NCI-H774 (cell line): ENCODE data around the gene SLC25A52.
"Not testable (repeated sequence)": the region's sequence is repeated elsewhere in the genome, so short reads cannot be mapped to it uniquely, and the experiment has no call there.

Source experiments
- DNase-seq: peaks from one replicate; lab custom pipeline; 2025; lab: John Stamatoyannopoulos, UW

SLC25A52 gene

GRCh38 chr18:31760695-31761094, at the start of gene SLC25A52:
TSS of gene SLC25A52 (minus strand) at chr18:31760880. CDS start at chr18:31760661, 219 bp downstream.
- no peak for DNase-seq

- DNase-seq = not testable (repeated sequence)
Measured at GRCh38 chr18:31809049-31809448, 48.4 kb upstream of the SLC25A52 start.

GRCh38 chr18:31801078-31801477, 40.4 kb upstream of the SLC25A52 start:
- no peak for DNase-seq

- not testable (repeated sequence) for DNase-seq
Measured at GRCh38 chr18:31799257-31799656, 38.6 kb upstream of the SLC25A52 start.

- no peak for DNase-seq
Measured at GRCh38 chr18:31798399-31798798, 37.7 kb upstream of the SLC25A52 start.

GRCh38 chr18:31795747-31796146, 35.1 kb upstream of the SLC25A52 start:
- no peak for DNase-seq

GRCh38 chr18:31793531-31793930, 32.9 kb upstream of the SLC25A52 start:
- DNase-seq = no peak

- no peak for DNase-seq
Measured at GRCh38 chr18:31792580-31792911, 31.9 kb upstream of the SLC25A52 start.

GRCh38 chr18:31791817-31792579, 31.3 kb upstream of the SLC25A52 start:
- no peak for DNase-seq

- DNase-seq = no peak
Measured at GRCh38 chr18:31789409-31789808, 28.7 kb upstream of the SLC25A52 start.

- no peak for DNase-seq
Measured at GRCh38 chr18:31783059-31783458, 22.4 kb upstream of the SLC25A52 start.

GRCh38 chr18:31778391-31778950, 17.8 kb upstream of the SLC25A52 start:
- DNase-seq = no peak

GRCh38 chr18:31776093-31776492, 15.4 kb upstream of the SLC25A52 start:
- DNase-seq = no peak

- DNase-seq = no peak
Measured at GRCh38 chr18:31774962-31775361, 14.3 kb upstream of the SLC25A52 start.

GRCh38 chr18:31774477-31774785, 13.8 kb upstream of the SLC25A52 start:
- no peak for DNase-seq

- DNase-seq = no peak
Measured at GRCh38 chr18:31773774-31774476, 13.2 kb upstream of the SLC25A52 start.

- no peak for DNase-seq
Measured at GRCh38 chr18:31772699-31773098, 12.0 kb upstream of the SLC25A52 start.

GRCh38 chr18:31750273-31750672, 10.4 kb downstream of the SLC25A52 start:
- no peak for DNase-seq

- DNase-seq = no peak
Measured at GRCh38 chr18:31746396-31746795, 14.3 kb downstream of the SLC25A52 start.

GRCh38 chr18:31744321-31745067, 16.2 kb downstream of the SLC25A52 start:
- DNase-seq = no peak

GRCh38 chr18:31743600-31743999, 17.1 kb downstream of the SLC25A52 start:
- not testable (repeated sequence) for DNase-seq

- DNase-seq = peak; percentile 2
Measured at GRCh38 chr18:31741097-31741735, 19.5 kb downstream of the SLC25A52 start.
